Measurements from ENCODE around the gene SRSF3.

DNA sequence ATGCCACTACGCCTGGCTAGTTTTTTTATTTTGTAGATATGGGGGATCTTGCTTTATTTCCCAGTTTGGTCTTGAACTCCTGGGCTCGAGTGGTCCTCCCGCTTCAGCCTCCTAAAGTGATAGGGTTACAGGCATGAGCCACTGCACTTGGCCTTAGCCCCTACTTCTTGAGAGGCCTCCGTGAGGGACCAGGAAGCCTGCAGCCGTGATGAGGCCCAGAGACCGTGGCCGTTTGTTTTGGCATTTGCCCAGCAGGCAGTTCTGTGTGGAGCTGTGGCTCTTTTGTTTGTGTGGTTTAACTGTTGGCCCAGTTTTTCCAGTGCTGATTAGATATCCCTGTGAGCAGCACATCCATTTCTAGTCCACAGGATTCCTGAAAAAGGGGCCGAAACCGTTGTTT, 39.8 kb downstream of the SRSF3 start:
- TF ChIP-seq POLR2AphosphoS5 (IDR thresholded peaks at IDR 0.05; ENCODE audit: borderline replicate concordance, low read depth, low read length) (no peak), EZH2 (IDR thresholded peaks at IDR 0.05) (no peak), FOXP2 (optimal IDR thresholded peaks at IDR 0.05; ENCODE audit: control extremely low read depth, extremely low read length, insufficient read depth) (no peak)
